ENCODE results near the gene ADD3.

ADD3 gene

GRCh38 chr10:109996766-109997171 lies 11.0 kb upstream of the ADD3 start:
- H3K27ac ChIP-seq (ENCODE audit: extremely low read depth, low read depth, low read length) = peak overlapping the region; percentile 46
- H3K4me3 ChIP-seq (ENCODE audit: low read depth, low read length) = no peak overlapping the region
- POLR2A ChIA-PET = interaction anchor here (0.6 to 1.2 kb wide), 2 partner anchors 11 to 102 kb away, joined by 5 read pairs; partner anchors contain the start of gene ADD3
- H3K9me3 ChIP-seq (ENCODE audit: control insufficient read depth, insufficient read depth, low read depth, low read length) = no peaks in the 10 kb centered on the region
- CTCF ChIA-PET = no interaction called here
- H3K4me1 ChIP-seq (ENCODE audit: control insufficient read depth, insufficient read depth, low read length) = peaks cover 21% of the 10 kb centered on the region
- no peaks in the 10 kb centered on the region for H3K36me3 ChIP-seq (ENCODE audit: control insufficient read depth in 2 of 2, insufficient read depth in 1 of 2, low read length in 2 of 2)
- TF ChIP-seq ZNF530 (tag by site-specific recombination; IDR thresholded peaks at IDR 0.05; ENCODE audit: low read depth) (no peak), SCRT1 (tag by site-specific recombination; IDR thresholded peaks at IDR 0.05; ENCODE audit: borderline replicate concordance) (no peak), ZFP37 (tag by site-specific recombination; IDR thresholded peaks at IDR 0.05) (0 out of 2 replicates have a peak, but pooled peaks have one; percentile 2), ZNF768 (tag by site-specific recombination; IDR thresholded peaks at IDR 0.05) (no peak), ZNF239 (tag by site-specific recombination; IDR thresholded peaks at IDR 0.05) (no peak), ZNF561 (tag by site-specific recombination; IDR thresholded peaks at IDR 0.05; ENCODE audit: borderline replicate concordance) (no peak), ZNF292 (tag by site-specific recombination; IDR thresholded peaks at IDR 0.05; ENCODE audit: borderline replicate concordance, low read depth) (no peak), ZNF654 (tag by site-specific recombination; IDR thresholded peaks at IDR 0.05; ENCODE audit: low read depth) (no peak), ZNF19 (tag by site-specific recombination; IDR thresholded peaks at IDR 0.05; ENCODE audit: low read depth) (no peak), ZNF473 (tag by site-specific recombination; IDR thresholded peaks at IDR 0.05) (no peak), SP3 (tag by site-specific recombination; IDR thresholded peaks at IDR 0.05) (no peak), IKZF3 (tag by site-specific recombination; IDR thresholded peaks at IDR 0.05) (no peak; the same call in 1 of the 2 replicates), ZNF146 (tag by site-specific recombination; IDR thresholded peaks at IDR 0.05) (no peak), WT1 (tag by site-specific recombination; IDR thresholded peaks at IDR 0.05) (peak; percentile 85), ZBTB10 (tag by site-specific recombination; IDR thresholded peaks at IDR 0.05) (no peak), ZNF449 (tag by site-specific recombination; IDR thresholded peaks at IDR 0.05) (no peak), ZNF354C (tag by site-specific recombination; IDR thresholded peaks at IDR 0.05; ENCODE audit: borderline replicate concordance, low read depth) (no peak), ZNF23 (tag by site-specific recombination; IDR thresholded peaks at IDR 0.05; ENCODE audit: borderline replicate concordance) (no peak), ZNF629 (tag by site-specific recombination; IDR thresholded peaks at IDR 0.05) (no peak), ZNF544 (tag by site-specific recombination; IDR thresholded peaks at IDR 0.05) (no peak), ZNF148 (tag by site-specific recombination; IDR thresholded peaks at IDR 0.05; ENCODE audit: borderline replicate concordance) (no peak), ZNF202 (tag by site-specific recombination; IDR thresholded peaks at IDR 0.05; ENCODE audit: borderline replicate concordance) (no peak), SALL2 (tag by site-specific recombination; IDR thresholded peaks at IDR 0.05; ENCODE audit: borderline replicate concordance) (no peak), ZNF626 (tag by site-specific recombination; IDR thresholded peaks at IDR 0.05) (no peak), ZNF610 (tag by site-specific recombination; IDR thresholded peaks at IDR 0.05; ENCODE audit: borderline replicate concordance) (no peak), ZBTB11 (tag by site-specific recombination; conservative IDR thresholded peaks at IDR 0.05; ENCODE audit: low read depth) (no peak), ZFP41 (tag by site-specific recombination; IDR thresholded peaks at IDR 0.05; ENCODE audit: borderline replicate concordance) (no peak), ZNF391 (tag by site-specific recombination; IDR thresholded peaks at IDR 0.05; ENCODE audit: borderline replicate concordance, low read depth) (no peak), ZNF214 (tag by site-specific recombination; IDR thresholded peaks at IDR 0.05; ENCODE audit: borderline replicate concordance) (no peak)

All from HEK293 (cell line).